Muscle of arm (tissue), 14 donors: ENCODE results near the gene ZNF76. TPM values are rescaled to one million over a fixed set of nuclear protein-coding genes. Genes with fewer than 3 reads are reported as not detected.
A peak's percentile ranks its signal among the peaks of the same experiment; 100 is the strongest.

ENCODE experiments used
- DNase-seq: peaks from one replicate; pipeline ENCODE4 v3.0.0-alpha.2; 2013
- long read RNA-seq, 11 donors: transcript quantifications; one replicate each; lab custom pipeline, GENCODE V29; 2026
- polyA plus RNA-seq, 12 donors: library from polyadenylated mRNA; unstranded; fragments of 120-200 nt; gene quantifications; one replicate each; pipeline ENCODE4 v1.2.1, GENCODE V29; 2013; ENCODE audit not compliant: insufficient read length in 12 of 12

ZNF76 gene
- polyA plus RNA-seq, result 10 to 100 TPM in 11 of 12 donors, not detected in 1; 16.0 to 40.5 (median 25.6) TPM
- long read RNA-seq, donor 1, partial matches to known transcripts, result 0 of 2 reads
- long read RNA-seq, donor 1, other reads (novel, unspliced or antisense), result 0 of 2 reads
- long read RNA-seq, donor 2, result 0 reads
- long read RNA-seq, donor 3, partial matches to known transcripts, result 0 of 2 reads
- long read RNA-seq, donor 3, other reads (novel, unspliced or antisense), result 0 of 2 reads
- long read RNA-seq, donor 4, partial matches to known transcripts, result 5 of 6 reads
- long read RNA-seq, donor 4, other reads (novel, unspliced or antisense), result 0 of 6 reads
- long read RNA-seq, donor 5, partial matches to known transcripts, result 8 of 9 reads
- long read RNA-seq, donor 5, other reads (novel, unspliced or antisense), result 0 of 9 reads
- long read RNA-seq, donor 6, partial matches to known transcripts, result 0 of 4 reads
- long read RNA-seq, donor 6, other reads (novel, unspliced or antisense), result 0 of 4 reads
- long read RNA-seq, donor 7, partial matches to known transcripts, result 0 of 1 reads
- long read RNA-seq, donor 7, other reads (novel, unspliced or antisense), result 0 of 1 reads
- long read RNA-seq, donor 8, partial matches to known transcripts, result 0 of 4 reads
- long read RNA-seq, donor 8, other reads (novel, unspliced or antisense), result 0 of 4 reads
- long read RNA-seq, donor 9, partial matches to known transcripts, result 0 of 1 reads
- long read RNA-seq, donor 9, other reads (novel, unspliced or antisense), result 0 of 1 reads
- long read RNA-seq, donor 10, partial matches to known transcripts, result 0 of 2 reads
- long read RNA-seq, donor 10, other reads (novel, unspliced or antisense), result 0 of 2 reads
- long read RNA-seq, donor 11, partial matches to known transcripts, result 0 of 2 reads
- long read RNA-seq, donor 11, other reads (novel, unspliced or antisense), result 0 of 2 reads

GRCh38 chr6:35259194-35259947, at the start of gene ZNF76:
Gene ZNF76, plus strand, starts transcription at chr6:35259735. Its CDS starts 21,417 bp downstream, at chr6:35281152.
- peak; percentile 98 for DNase-seq

- peak; percentile 7 for DNase-seq
These were observed 46.2 kb upstream of the ZNF76 start for GRCh38 chr6:35213298-35213791.

- peak; percentile 47 for DNase-seq
These were observed 45.4 kb upstream of the ZNF76 start, which contains the start of gene SCUBE3 for GRCh38 chr6:35213824-35214756. Gene SCUBE3, plus strand, starts transcription at chr6:35213956. Its CDS starts 463 bp downstream, at chr6:35214419.

- DNase-seq, result no peak
These were observed 44.5 kb upstream of the ZNF76 start for GRCh38 chr6:35214869-35215664.

GRCh38 chr6:35215665-35216411, 43.7 kb upstream of the ZNF76 start:
- no peak for DNase-seq

GRCh38 chr6:35216412-35216732, 43.2 kb upstream of the ZNF76 start:
- no peak for DNase-seq

- no peak for DNase-seq
These were observed 42.4 kb upstream of the ZNF76 start for GRCh38 chr6:35216851-35217811.

GRCh38 chr6:35218021-35218420, 41.5 kb upstream of the ZNF76 start:
- DNase-seq, result no peak

- no peak for DNase-seq
These were observed 41.1 kb upstream of the ZNF76 start for GRCh38 chr6:35218456-35218855.

GRCh38 chr6:35219683-35220326, 39.7 kb upstream of the ZNF76 start:
- no peak for DNase-seq

- DNase-seq, result no peak
These were observed 38.8 kb upstream of the ZNF76 start for GRCh38 chr6:35220711-35221110.

- no peak for DNase-seq
These were observed 36.1 kb upstream of the ZNF76 start for GRCh38 chr6:35223396-35223795.

GRCh38 chr6:35224720-35225119, 34.8 kb upstream of the ZNF76 start:
- DNase-seq, result no peak

- DNase-seq, result no peak
These were observed 31.1 kb upstream of the ZNF76 start for GRCh38 chr6:35228481-35228880.

GRCh38 chr6:35229304-35229703, 30.2 kb upstream of the ZNF76 start:
- DNase-seq, result no peak

GRCh38 chr6:35230498-35230897, 29.0 kb upstream of the ZNF76 start:
- no peak for DNase-seq

- no peak for DNase-seq
These were observed 28.6 kb upstream of the ZNF76 start for GRCh38 chr6:35230950-35231349.
